ENCODE measurements around the gene ZDHHC12. TPM values are rescaled to one million over a fixed set of nuclear protein-coding genes. Genes with fewer than 3 reads are reported as not detected.

ZDHHC12 gene
- total RNA-seq, 1 experiment from 2014 or later, result 39.7 TPM

GRCh38 chr9:128719919-128720605, 3.9 kb downstream of the ZDHHC12 start:
- DNase-seq (ENCODE audit: low spot score) (peak; percentile 47), ATAC-seq (no peak)
- no peaks in the 10 kb centered on the region for H3K27me3 Mint-ChIP-seq (ENCODE audit: low read depth)
- H3K4me3 Mint-ChIP-seq, result no peak overlapping the region
- no peak for TF ChIP-seq FOXJ3 (CRISPR knock-in tag; IDR thresholded peaks at IDR 0.05; ENCODE audit: borderline replicate concordance)
- TF ChIP-seq, protein P1, sequence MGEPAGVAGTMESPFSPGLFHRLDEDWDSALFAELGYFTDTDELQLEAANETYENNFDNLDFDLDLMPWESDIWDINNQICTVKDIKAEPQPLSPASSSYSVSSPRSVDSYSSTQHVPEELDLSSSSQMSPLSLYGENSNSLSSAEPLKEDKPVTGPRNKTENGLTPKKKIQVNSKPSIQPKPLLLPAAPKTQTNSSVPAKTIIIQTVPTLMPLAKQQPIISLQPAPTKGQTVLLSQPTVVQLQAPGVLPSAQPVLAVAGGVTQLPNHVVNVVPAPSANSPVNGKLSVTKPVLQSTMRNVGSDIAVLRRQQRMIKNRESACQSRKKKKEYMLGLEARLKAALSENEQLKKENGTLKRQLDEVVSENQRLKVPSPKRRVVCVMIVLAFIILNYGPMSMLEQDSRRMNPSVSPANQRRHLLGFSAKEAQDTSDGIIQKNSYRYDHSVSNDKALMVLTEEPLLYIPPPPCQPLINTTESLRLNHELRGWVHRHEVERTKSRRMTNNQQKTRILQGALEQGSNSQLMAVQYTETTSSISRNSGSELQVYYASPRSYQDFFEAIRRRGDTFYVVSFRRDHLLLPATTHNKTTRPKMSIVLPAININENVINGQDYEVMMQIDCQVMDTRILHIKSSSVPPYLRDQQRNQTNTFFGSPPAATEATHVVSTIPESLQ (CRISPR knock-in tag; IDR thresholded peaks at IDR 0.05), result no peak
- H3K27ac Mint-ChIP-seq, result no peak overlapping the region
- H3K36me3 Mint-ChIP-seq, result peaks cover 4% of the 10 kb centered on the region; the same call in 1 of the 2 replicates
- peaks cover 12% of the 10 kb centered on the region for H3K4me1 Mint-ChIP-seq
- H3K9me3 Mint-ChIP-seq, result no peaks in the 10 kb centered on the region
- POLR2A ChIA-PET, result no interaction called here
- CTCF ChIA-PET, result interaction anchor here (0.6 to 1.0 kb wide), 3 partner anchors 9 to 109 kb away, joined by 3 read pairs; no protein-coding TSS in a partner anchor

DNA sequence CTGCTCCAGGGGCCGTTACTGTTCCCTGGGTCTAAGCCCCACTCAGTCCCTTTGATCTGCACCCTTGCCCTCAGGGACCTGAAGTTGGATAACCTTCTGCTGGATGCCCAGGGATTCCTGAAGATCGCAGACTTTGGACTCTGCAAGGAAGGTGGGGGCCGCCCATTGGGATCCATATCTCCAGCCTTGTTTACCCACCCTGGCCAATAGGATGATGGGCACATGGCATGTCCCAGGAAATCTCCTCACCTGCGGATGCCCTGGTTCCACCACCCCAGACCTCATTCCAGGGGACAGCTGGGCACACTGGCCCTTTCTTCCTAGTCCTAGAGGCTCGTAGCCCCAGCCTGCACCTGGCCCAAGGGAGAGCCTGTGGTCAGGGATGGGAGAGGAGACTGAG, 5.5 kb downstream of the ZDHHC12 start:
- TF ChIP-seq ATF1 (CRISPR knock-in tag; IDR thresholded peaks at IDR 0.05) (no peak), ZNF219 (CRISPR knock-in tag; IDR thresholded peaks at IDR 0.05; ENCODE audit: borderline replicate concordance) (no peak), GTF2I (CRISPR knock-in tag; conservative IDR thresholded peaks at IDR 0.05) (no peak), ZNF396 (CRISPR knock-in tag; IDR thresholded peaks at IDR 0.05; ENCODE audit: borderline replicate concordance) (no peak), MLX (CRISPR knock-in tag; IDR thresholded peaks at IDR 0.05) (no peak), JAZF1 (CRISPR knock-in tag; IDR thresholded peaks at IDR 0.05) (no peak), RORB (CRISPR knock-in tag; IDR thresholded peaks at IDR 0.05) (no peak), IRF1 (CRISPR knock-in tag; IDR thresholded peaks at IDR 0.05) (no peak), CBFB (CRISPR knock-in tag; IDR thresholded peaks at IDR 0.05; ENCODE audit: low read depth) (no peak)
- TF ChIP-seq, protein P2, sequence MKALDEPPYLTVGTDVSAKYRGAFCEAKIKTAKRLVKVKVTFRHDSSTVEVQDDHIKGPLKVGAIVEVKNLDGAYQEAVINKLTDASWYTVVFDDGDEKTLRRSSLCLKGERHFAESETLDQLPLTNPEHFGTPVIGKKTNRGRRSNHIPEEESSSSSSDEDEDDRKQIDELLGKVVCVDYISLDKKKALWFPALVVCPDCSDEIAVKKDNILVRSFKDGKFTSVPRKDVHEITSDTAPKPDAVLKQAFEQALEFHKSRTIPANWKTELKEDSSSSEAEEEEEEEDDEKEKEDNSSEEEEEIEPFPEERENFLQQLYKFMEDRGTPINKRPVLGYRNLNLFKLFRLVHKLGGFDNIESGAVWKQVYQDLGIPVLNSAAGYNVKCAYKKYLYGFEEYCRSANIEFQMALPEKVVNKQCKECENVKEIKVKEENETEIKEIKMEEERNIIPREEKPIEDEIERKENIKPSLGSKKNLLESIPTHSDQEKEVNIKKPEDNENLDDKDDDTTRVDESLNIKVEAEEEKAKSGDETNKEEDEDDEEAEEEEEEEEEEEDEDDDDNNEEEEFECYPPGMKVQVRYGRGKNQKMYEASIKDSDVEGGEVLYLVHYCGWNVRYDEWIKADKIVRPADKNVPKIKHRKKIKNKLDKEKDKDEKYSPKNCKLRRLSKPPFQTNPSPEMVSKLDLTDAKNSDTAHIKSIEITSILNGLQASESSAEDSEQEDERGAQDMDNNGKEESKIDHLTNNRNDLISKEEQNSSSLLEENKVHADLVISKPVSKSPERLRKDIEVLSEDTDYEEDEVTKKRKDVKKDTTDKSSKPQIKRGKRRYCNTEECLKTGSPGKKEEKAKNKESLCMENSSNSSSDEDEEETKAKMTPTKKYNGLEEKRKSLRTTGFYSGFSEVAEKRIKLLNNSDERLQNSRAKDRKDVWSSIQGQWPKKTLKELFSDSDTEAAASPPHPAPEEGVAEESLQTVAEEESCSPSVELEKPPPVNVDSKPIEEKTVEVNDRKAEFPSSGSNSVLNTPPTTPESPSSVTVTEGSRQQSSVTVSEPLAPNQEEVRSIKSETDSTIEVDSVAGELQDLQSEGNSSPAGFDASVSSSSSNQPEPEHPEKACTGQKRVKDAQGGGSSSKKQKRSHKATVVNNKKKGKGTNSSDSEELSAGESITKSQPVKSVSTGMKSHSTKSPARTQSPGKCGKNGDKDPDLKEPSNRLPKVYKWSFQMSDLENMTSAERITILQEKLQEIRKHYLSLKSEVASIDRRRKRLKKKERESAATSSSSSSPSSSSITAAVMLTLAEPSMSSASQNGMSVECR (CRISPR knock-in tag; IDR thresholded peaks at IDR 0.05; ENCODE audit: borderline replicate concordance), result no peak
- TF ChIP-seq, protein P3, sequence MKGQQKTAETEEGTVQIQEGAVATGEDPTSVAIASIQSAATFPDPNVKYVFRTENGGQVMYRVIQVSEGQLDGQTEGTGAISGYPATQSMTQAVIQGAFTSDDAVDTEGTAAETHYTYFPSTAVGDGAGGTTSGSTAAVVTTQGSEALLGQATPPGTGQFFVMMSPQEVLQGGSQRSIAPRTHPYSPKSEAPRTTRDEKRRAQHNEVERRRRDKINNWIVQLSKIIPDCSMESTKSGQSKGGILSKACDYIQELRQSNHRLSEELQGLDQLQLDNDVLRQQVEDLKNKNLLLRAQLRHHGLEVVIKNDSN (CRISPR knock-in tag; IDR thresholded peaks at IDR 0.05), result no peak
- peaks cover 10% of the 10 kb centered on the region for H3K4me1 Mint-ChIP-seq
- ATAC-seq, result no peak
- ChIA-PET CTCF (interaction anchor here (0.8 kb wide), 1 partner anchor 16 kb away, joined by 4 read pairs; the partner anchor contains the start of gene PKN3), POLR2A (interaction anchor here (0.7 kb wide), 1 partner anchor 101 kb away, joined by 4 read pairs; no protein-coding TSS in a partner anchor)
- H3K27ac Mint-ChIP-seq, result no peak overlapping the region
- no peaks in the 10 kb centered on the region for H3K9me3 Mint-ChIP-seq
- H3K4me3 Mint-ChIP-seq, result no peak overlapping the region
- peaks cover 5% of the 10 kb centered on the region; the same call in 1 of the 2 replicates for H3K36me3 Mint-ChIP-seq
- no peaks in the 10 kb centered on the region for H3K27me3 Mint-ChIP-seq (ENCODE audit: low read depth)
- no peak for DNase-seq (ENCODE audit: low spot score)
